ENCODE results near the gene EPS8.

EPS8 gene

GRCh38 chr12:15789220-15790171 lies at the start of gene EPS8:
TSS of gene EPS8 (minus strand) at chr12:15789388. CDS start at chr12:15682951, 106,437 bp downstream.
- FAIRE-seq = no peak

GRCh38 chr12:15837141-15837790 lies 48.1 kb upstream of the EPS8 start:
- no peak for FAIRE-seq

- no peak for FAIRE-seq
Measured at GRCh38 chr12:15834575-15834974, 45.4 kb upstream of the EPS8 start.

GRCh38 chr12:15831315-15831978 lies 42.3 kb upstream of the EPS8 start:
- FAIRE-seq = no peak

- no peak for FAIRE-seq
Measured at GRCh38 chr12:15830538-15830937, 41.4 kb upstream of the EPS8 start.

GRCh38 chr12:15829949-15830348 lies 40.8 kb upstream of the EPS8 start:
- FAIRE-seq = no peak

- no peak for FAIRE-seq
Measured at GRCh38 chr12:15829255-15829654, 40.1 kb upstream of the EPS8 start.

- no peak for FAIRE-seq
Measured at GRCh38 chr12:15827136-15827535, 37.9 kb upstream of the EPS8 start.

- FAIRE-seq = no peak
Measured at GRCh38 chr12:15824516-15824915, 35.3 kb upstream of the EPS8 start.

- no peak for FAIRE-seq
Measured at GRCh38 chr12:15823360-15824128, 34.4 kb upstream of the EPS8 start.

GRCh38 chr12:15819644-15820437 lies 30.7 kb upstream of the EPS8 start:
- no peak for FAIRE-seq

GRCh38 chr12:15818418-15818817 lies 29.2 kb upstream of the EPS8 start:
- no peak for FAIRE-seq

GRCh38 chr12:15815730-15816129 lies 26.5 kb upstream of the EPS8 start:
- no peak for FAIRE-seq

GRCh38 chr12:15811214-15812127 lies 22.3 kb upstream of the EPS8 start:
- FAIRE-seq = no peak

- FAIRE-seq = no peak
Measured at GRCh38 chr12:15808652-15809051, 19.5 kb upstream of the EPS8 start.

- no peak for FAIRE-seq
Measured at GRCh38 chr12:15808250-15808649, 19.1 kb upstream of the EPS8 start.

- FAIRE-seq = no peak
Measured at GRCh38 chr12:15806826-15807225, 17.6 kb upstream of the EPS8 start.

- FAIRE-seq = no peak
Measured at GRCh38 chr12:15801770-15802744, 12.9 kb upstream of the EPS8 start.

- no peak for FAIRE-seq
Measured at GRCh38 chr12:15800278-15800677, 11.1 kb upstream of the EPS8 start.

GRCh38 chr12:15797818-15798217 lies 8.6 kb upstream of the EPS8 start:
- no peak for FAIRE-seq

Measured in TTC549 (cell line).